Activated naive CD8-positive, alpha-beta T cell treated with anti-CD3 and anti-CD28 coated beads, Interleukin-2, amount 10 ng/mL, durations not matched to agents 7 days and 5 days (primary cell): ENCODE measurements around the gene LRCH4. TPM values are rescaled to one million over a fixed set of nuclear protein-coding genes. Genes with fewer than 3 reads are reported as not detected.

Source experiments
- ATAC-seq: fragments of 150-1000 bp; cut with Tn5 transposase; one replicate; pipeline ENCODE4 v1.10.0; 2021; ENCODE audit warnings: low read depth, moderate library complexity
- POLR2A ChIA-PET: fragments of 350-600 bp; sonication (Branson Sonifier 250); formaldehyde crosslinking; loops from one replicate; lab custom pipeline; 2021; ENCODE audit warnings: antibody characterized with exemption; lab: Charles Lee
- DNase-seq: peaks from one replicate; pipeline ENCODE4 v3.0.0; 2021
- H3K27ac Mint-ChIP-seq: one replicate; pipeline ENCODE4 v1.8.0; 2022; ENCODE audit warnings: mild to moderate bottlenecking, mixed read lengths
- H3K27me3 Mint-ChIP-seq: one replicate; pipeline ENCODE4 v1.8.0; 2022; ENCODE audit warnings: mild to moderate bottlenecking, moderate library complexity, mixed read lengths
- H3K36me3 Mint-ChIP-seq: one replicate; pipeline ENCODE4 v1.8.0; 2021; ENCODE audit warnings: mild to moderate bottlenecking, mixed read lengths
- H3K4me1 Mint-ChIP-seq: one replicate; pipeline ENCODE4 v1.8.0; 2021; ENCODE audit warnings: mixed read lengths
- H3K4me3 Mint-ChIP-seq: one replicate; pipeline ENCODE4 v1.8.0; 2022; ENCODE audit warnings: mild to moderate bottlenecking, moderate library complexity, mixed read lengths
- H3K9me3 Mint-ChIP-seq: one replicate; pipeline ENCODE4 v1.8.0; 2021; ENCODE audit warnings: mixed read lengths
- total RNA-seq, 2 experiments: library from RNA; stranded (reverse); gene quantifications; one replicate each; pipeline ENCODE4 v1.2.3, GENCODE V29; 2021

LRCH4 gene, protein sequence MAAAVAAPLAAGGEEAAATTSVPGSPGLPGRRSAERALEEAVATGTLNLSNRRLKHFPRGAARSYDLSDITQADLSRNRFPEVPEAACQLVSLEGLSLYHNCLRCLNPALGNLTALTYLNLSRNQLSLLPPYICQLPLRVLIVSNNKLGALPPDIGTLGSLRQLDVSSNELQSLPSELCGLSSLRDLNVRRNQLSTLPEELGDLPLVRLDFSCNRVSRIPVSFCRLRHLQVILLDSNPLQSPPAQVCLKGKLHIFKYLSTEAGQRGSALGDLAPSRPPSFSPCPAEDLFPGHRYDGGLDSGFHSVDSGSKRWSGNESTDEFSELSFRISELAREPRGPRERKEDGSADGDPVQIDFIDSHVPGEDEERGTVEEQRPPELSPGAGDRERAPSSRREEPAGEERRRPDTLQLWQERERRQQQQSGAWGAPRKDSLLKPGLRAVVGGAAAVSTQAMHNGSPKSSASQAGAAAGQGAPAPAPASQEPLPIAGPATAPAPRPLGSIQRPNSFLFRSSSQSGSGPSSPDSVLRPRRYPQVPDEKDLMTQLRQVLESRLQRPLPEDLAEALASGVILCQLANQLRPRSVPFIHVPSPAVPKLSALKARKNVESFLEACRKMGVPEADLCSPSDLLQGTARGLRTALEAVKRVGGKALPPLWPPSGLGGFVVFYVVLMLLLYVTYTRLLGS
- 100 to 1,000 TPM; 239 to 258 TPM for total RNA-seq

DNA sequence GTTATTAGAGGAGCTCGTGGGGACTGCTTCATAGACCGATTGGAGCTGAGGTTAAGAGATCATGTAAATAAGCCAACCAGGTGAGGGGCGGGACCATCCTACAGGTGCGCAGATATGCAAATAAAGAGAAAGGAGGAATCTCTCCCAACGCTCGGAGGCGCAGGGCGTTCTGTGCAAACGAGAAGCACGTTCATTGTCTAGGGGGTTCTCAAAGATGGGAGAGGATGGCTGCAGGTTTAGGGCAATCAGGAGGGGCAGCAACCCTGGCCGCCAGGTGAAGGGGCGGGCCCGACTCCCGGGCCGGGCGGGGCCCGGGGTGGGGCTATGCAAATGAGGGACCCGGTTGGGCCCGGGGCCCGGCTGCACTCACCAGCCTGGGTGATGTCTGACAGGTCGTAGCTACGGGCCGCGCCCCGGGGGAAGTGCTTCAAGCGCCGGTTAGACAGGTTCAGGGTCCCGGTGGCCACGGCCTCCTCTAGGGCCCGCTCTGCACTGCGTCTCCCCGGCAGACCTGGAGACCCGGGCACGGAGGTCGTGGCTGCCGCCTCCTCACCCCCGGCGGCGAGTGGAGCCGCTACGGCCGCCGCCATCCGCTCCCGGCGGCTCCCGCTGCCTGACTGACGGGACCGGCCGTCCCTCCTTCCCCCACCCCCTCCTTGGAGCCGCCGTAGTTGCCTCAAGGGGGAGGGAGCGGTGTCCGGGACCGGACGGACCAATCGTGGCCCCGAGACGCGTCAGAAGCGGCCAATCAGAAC, at the start of gene LRCH4:
Gene LRCH4 (minus strand): TSS at position 619 of the 755 bp plus-strand sequence. CDS start 29 bp downstream, at position 590.
- peak; percentile 81 for DNase-seq

DNA sequence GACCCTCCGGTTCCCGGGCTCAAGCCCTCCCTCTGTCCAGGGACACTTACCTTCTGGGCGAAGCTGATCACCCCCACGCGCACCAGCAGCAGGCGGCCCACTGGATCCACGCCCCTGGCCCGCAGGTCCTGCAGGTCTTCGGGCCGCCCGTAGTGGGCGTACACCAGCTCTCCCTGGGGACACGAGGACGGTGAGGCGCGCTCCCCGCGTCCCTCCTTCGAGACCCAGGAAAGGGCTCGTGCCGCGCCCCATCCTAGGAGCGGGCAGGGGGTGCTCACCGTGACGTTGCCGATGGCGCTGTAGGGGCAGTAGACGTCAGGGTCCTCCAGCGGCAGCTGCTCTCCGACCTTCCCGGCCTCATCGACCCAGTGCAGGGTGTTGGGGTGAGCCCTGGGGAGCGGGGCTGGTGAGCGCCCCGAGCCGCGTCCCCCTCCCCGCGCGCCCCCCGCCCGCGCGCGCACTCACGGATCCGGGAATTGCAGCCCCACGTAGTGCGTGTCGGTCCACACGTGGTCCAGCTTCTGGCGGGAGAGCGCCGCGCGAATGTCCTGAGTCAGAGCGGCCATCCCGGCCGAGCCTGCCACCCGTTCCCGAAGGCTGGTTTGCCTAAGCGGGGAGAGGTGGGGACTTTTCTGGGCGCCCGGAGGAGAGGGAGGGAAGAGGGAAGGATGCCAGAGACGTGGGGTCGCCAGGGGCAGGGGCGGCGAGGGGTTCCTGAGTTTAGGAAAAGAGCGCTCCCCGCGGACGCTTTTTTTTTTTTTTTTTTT, 47.2 kb upstream of the LRCH4 start:
- H3K4me1 Mint-ChIP-seq: peaks cover 31% of the 10 kb centered on the region
- H3K9me3 Mint-ChIP-seq: no peaks in the 10 kb centered on the region
- H3K27me3 Mint-ChIP-seq: peaks cover 12% of the 10 kb centered on the region
- peak overlapping the region; percentile 87 for H3K4me3 Mint-ChIP-seq
- peaks cover 7% of the 10 kb centered on the region for H3K36me3 Mint-ChIP-seq
- peak; percentile 71 for ATAC-seq
- peak overlapping the region; percentile 87 for H3K27ac Mint-ChIP-seq
- POLR2A ChIA-PET: interaction anchor here (0.8 to 3.5 kb wide), 12 partner anchors 19 to 154 kb away, joined by 3 to 23 read pairs (median 8); partner anchors contain the start of genes FBXO24, GNB2, LRCH4 and MOSPD3
- peak; percentile 73 for DNase-seq

More for the DNA sequence above, at the start of gene LRCH4:
- POLR2A ChIA-PET: interaction anchor here (0.6 to 7.1 kb wide), 42 partner anchors 9 to 1177 kb away, joined by 3 to 89 read pairs (median 5); partner anchors contain the start of genes AGFG2, BUD31, GIGYF1 and GNB2
- Mint-ChIP-seq H3K4me3 (peak within 1 kb of the TSS; percentile 94), H3K36me3 (peaks cover 4% of the 10 kb centered on the region), H3K4me1 (peaks cover 27% of the 10 kb centered on the region), H3K9me3 (no peaks in the 10 kb centered on the region), H3K27me3 (peaks cover 11% of the 10 kb centered on the region), H3K27ac (peak within 1 kb of the TSS; percentile 96)
- peak; percentile 11 for ATAC-seq

GRCh38 chr7:100630066-100630465, 44.1 kb upstream of the LRCH4 start:
- POLR2A ChIA-PET: interaction anchor here (1.0 to 1.4 kb wide), 3 partner anchors 10 to 44 kb away, joined by 3 to 4 read pairs (median 4); partner anchors contain the start of genes FBXO24, LRCH4 and MOSPD3
- Mint-ChIP-seq H3K36me3 (peaks cover 4% of the 10 kb centered on the region), H3K9me3 (no peaks in the 10 kb centered on the region), H3K27ac (peak overlapping the region; percentile 57), H3K27me3 (peaks cover 7% of the 10 kb centered on the region), H3K4me3 (peak overlapping the region; percentile 18), H3K4me1 (peaks cover 40% of the 10 kb centered on the region)
- DNase-seq: no peak
- ATAC-seq: no peak

DNA sequence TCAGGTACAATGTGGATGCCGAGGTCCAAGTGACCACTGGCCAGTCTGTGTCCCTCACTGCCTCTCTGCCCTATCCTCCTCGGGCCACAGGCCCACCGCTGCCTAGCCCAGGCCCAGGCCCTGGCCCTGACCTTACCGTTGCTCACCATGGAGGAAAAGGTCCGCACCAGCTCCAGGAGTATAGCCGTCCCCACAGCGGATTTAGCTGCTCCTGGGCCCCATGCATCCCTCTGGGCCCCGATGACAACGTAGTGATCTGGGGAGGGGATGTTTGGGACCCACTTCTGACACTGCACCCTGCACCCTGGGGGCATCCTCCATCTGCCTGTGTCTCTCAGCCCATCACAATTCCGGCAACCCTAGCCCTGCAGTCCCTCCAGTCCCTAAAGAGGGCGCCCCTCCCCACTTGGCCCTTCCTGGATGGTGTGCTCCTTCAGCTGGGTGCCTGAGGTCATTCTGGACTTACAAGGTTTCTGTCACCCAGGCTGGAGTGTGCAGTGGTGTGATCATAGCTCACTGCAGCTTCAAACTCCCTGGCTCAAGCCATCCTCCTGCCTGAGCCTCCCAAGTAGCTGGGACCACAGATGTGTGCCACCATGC, 43.3 kb upstream of the LRCH4 start:
- DNase-seq (no peak), ATAC-seq (no peak)
- Mint-ChIP-seq H3K27me3 (peaks cover 7% of the 10 kb centered on the region), H3K9me3 (no peaks in the 10 kb centered on the region), H3K4me1 (peaks cover 40% of the 10 kb centered on the region), H3K4me3 (no peak overlapping the region), H3K27ac (no peak overlapping the region), H3K36me3 (peaks cover 4% of the 10 kb centered on the region)
- POLR2A ChIA-PET: interaction anchor here (1.2 to 1.4 kb wide), 2 partner anchors 9 to 17 kb away, joined by 3 to 4 read pairs; partner anchors contain the start of gene MOSPD3

- H3K9me3 Mint-ChIP-seq: no peaks in the 10 kb centered on the region
- ATAC-seq (no peak), DNase-seq (no peak)
- peaks cover 2% of the 10 kb centered on the region for H3K27me3 Mint-ChIP-seq
- H3K4me3 Mint-ChIP-seq: peak overlapping the region; percentile 83
- peaks cover 36% of the 10 kb centered on the region for H3K4me1 Mint-ChIP-seq
- peaks cover 6% of the 10 kb centered on the region for H3K36me3 Mint-ChIP-seq
- H3K27ac Mint-ChIP-seq: peak overlapping the region; percentile 88
- POLR2A ChIA-PET: interaction anchor here (1.0 to 3.1 kb wide), 8 partner anchors 13 to 248 kb away, joined by 3 to 29 read pairs (median 6); partner anchors contain the start of genes AGFG2, FBXO24, LRCH4 and MOSPD3
Observed at GRCh38 chr7:100627238-100627549, 41.3 kb upstream of the LRCH4 start.

DNA sequence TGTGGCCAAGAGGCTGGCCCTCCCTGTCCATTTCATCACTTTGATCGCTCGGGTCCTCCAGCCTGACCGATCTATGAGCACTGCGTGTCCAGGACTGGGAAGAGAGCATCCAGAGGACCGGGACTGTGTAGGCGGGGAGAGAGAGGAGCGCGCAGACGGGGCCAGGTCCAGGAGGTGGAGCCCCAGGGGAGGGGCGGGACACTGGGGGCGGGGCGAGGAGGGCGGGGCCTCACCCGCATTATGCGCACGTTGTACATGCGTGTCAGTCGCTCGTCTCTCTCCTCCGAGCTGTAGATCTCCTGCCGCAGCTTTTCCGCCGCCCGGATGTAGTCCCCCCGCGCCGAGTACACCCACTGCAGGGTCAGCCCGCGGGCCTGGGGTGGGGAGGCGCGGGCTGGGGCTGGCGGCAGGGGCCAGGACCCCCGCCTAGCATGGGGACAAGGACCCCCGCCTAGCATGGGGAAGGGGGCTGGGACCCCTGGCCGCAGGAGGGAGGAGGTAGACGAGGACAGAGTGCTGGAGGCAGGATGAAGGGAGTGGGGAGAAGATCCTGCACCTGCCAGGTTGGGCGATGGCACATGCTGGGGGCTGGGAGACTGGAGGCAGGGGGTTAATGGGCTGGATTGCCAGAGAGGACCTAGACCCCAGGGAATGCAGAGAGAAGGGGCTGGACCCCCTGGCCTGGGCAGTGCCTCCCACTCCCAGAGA, 40.8 kb upstream of the LRCH4 start:
- Mint-ChIP-seq H3K27ac (peak overlapping the region; percentile 88), H3K4me3 (peak overlapping the region; percentile 83), H3K4me1 (peaks cover 37% of the 10 kb centered on the region), H3K9me3 (no peaks in the 10 kb centered on the region), H3K36me3 (peaks cover 6% of the 10 kb centered on the region), H3K27me3 (no peaks in the 10 kb centered on the region)
- DNase-seq (peak; percentile 84), ATAC-seq (peak; percentile 98)
- POLR2A ChIA-PET: interaction anchor here (0.5 to 3.1 kb wide), 15 partner anchors 10 to 909 kb away, joined by 3 to 29 read pairs (median 5); partner anchors contain the start of genes AGFG2, FBXO24, LRCH4 and MOSPD3

DNA sequence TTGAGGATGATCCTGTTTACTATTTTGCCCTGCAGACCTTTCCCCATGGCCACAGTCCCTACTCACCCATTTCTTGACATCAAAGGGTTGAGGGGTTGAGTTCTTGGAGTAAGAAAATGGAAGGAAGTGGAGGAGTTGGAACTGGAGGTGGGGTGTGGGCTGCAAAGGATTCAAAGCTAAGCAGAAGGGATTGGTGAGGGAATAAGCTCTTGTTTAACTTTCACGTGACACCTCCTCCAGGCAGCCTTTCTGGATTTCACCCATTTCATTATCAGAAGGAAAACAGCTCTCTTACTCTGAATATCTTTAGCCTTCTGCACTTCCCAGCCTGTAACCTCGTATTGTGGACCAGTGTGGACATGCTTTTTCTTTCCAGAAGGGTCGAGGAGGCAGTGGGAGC, 40.1 kb upstream of the LRCH4 start:
- ATAC-seq: no peak

DNA sequence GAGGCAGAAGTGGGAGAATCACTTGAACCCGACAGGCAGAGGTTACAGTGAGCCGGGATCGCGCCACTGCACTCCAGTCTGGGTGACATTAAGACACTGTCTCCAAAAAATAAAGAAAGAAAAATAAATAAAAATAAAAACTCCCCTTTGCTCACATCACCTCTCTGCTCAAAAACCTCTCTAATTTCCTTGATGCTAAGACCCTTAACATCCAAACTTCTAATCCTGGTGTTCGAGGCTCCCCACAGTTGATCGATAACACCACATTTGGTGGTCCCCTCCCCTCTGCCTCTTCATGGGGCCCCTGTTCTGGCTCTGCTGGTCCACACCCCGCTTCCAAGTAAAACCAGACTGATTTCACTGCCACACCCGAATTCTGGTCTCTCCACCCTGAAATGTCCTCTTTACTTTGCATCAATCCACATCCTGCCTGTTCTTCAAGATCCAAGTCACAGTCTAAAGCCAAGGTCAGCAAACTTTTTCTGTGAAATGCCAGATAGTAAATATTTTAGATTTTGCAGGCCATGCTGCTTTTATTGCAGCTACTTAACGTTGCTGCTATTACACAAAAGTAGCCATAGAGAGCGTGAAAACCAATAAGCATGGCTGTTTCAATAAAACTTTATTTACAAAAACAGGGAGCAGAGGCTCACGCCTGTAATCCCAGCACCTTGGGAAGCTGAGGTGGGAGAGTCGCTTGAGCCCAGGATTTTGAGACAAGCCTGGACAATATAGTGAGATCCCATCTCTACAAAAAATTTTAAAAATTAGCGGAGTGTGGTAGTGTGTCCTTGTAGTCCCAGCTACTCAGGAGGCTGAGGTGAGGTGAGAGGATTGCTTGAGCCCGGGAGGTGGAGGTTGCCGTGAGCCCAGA, 38.3 kb upstream of the LRCH4 start:
- no peaks in the 10 kb centered on the region for H3K9me3 Mint-ChIP-seq
- DNase-seq (no peak), ATAC-seq (no peak)
- H3K4me1 Mint-ChIP-seq: peaks cover 29% of the 10 kb centered on the region
- peaks cover 4% of the 10 kb centered on the region for H3K36me3 Mint-ChIP-seq
- peak overlapping the region; percentile 29 for H3K4me3 Mint-ChIP-seq
- no peaks in the 10 kb centered on the region for H3K27me3 Mint-ChIP-seq
- peak overlapping the region; percentile 75 for H3K27ac Mint-ChIP-seq
- POLR2A ChIA-PET: interaction anchor here (1.3 kb wide), 1 partner anchor 12 kb away, joined by 6 read pairs; the partner anchor contains the start of gene MOSPD3

More for the DNA sequence above, 40.1 kb upstream of the LRCH4 start:
- H3K4me3 Mint-ChIP-seq: peak overlapping the region; percentile 83
- peaks cover 38% of the 10 kb centered on the region for H3K4me1 Mint-ChIP-seq
- H3K9me3 Mint-ChIP-seq: no peaks in the 10 kb centered on the region
- peaks cover 6% of the 10 kb centered on the region for H3K36me3 Mint-ChIP-seq
- POLR2A ChIA-PET: interaction anchor here (0.5 to 3.1 kb wide), 15 partner anchors 10 to 908 kb away, joined by 3 to 29 read pairs (median 5); partner anchors contain the start of genes AGFG2, FBXO24, LRCH4 and MOSPD3
- H3K27ac Mint-ChIP-seq: peak overlapping the region; percentile 21
- no peaks in the 10 kb centered on the region for H3K27me3 Mint-ChIP-seq
- no peak for DNase-seq

DNA sequence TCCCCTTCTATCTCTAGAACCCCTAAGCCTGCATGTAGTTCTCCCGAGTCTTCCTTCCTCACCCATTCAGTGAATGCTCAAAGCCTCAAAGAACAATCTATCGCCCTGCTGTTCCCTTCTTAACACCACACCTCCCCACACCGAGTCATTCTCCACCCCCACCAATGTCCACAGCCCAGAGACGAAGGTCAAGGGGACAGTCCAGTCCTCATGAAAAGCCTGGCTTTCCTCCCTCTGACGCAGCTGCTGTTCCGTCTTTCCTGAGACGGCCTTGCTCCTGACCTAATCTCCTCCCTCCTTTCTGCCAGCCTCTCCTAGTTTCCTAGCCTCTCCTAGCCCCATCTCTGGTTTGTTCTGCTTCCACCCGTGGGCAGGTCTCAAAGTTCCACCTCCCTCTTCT, 35.6 kb upstream of the LRCH4 start:
- POLR2A ChIA-PET: no interaction called here

GRCh38 chr7:100620804-100621203, 34.9 kb upstream of the LRCH4 start:
- Mint-ChIP-seq H3K4me3 (no peak overlapping the region), H3K9me3 (no peaks in the 10 kb centered on the region), H3K36me3 (peaks cover 4% of the 10 kb centered on the region), H3K27ac (no peak overlapping the region), H3K4me1 (peaks cover 18% of the 10 kb centered on the region), H3K27me3 (no peaks in the 10 kb centered on the region)
- ATAC-seq (no peak), DNase-seq (no peak)
- POLR2A ChIA-PET: interaction anchor here (1.1 to 1.3 kb wide), 2 partner anchors 9 kb away, joined by 4 read pairs; partner anchors contain the start of gene MOSPD3

More for the DNA sequence above, 35.6 kb upstream of the LRCH4 start:
- H3K4me1 Mint-ChIP-seq: peaks cover 20% of the 10 kb centered on the region
- no peak overlapping the region for H3K4me3 Mint-ChIP-seq
- no peaks in the 10 kb centered on the region for H3K9me3 Mint-ChIP-seq
- DNase-seq (no peak), ATAC-seq (no peak)
- H3K27me3 Mint-ChIP-seq: no peaks in the 10 kb centered on the region
- H3K36me3 Mint-ChIP-seq: peaks cover 4% of the 10 kb centered on the region
- peak overlapping the region; percentile 32 for H3K27ac Mint-ChIP-seq
